CD4-positive, CD25-positive, alpha-beta regulatory T cell (primary cell): ENCODE data around the gene EPHA6. TPM values are rescaled to one million over a fixed set of nuclear protein-coding genes. Genes with fewer than 3 reads are reported as not detected.
"Not testable (repeated sequence)": the region's sequence is repeated elsewhere in the genome, so short reads cannot be mapped to it uniquely, and the experiment has no call there.

ENCODE experiments used
- ATAC-seq, 2 donors: fragments of 150-1000 bp; cut with Tn5 transposase; one replicate each; pipeline ENCODE4 v1.10.0; 2021; ENCODE audit warnings: low read depth in 2 of 2, moderate number of reproducible peaks in 2 of 2, moderate library complexity in 1 of 2
- DNase-seq, 3 donors: peaks; one replicate each; pipeline versions ENCODE4 v3.0.0 to v3.0.0-alpha.2; 2012 to 2022; ENCODE audit warnings: mixed read lengths in 1 of 3
- H3K27ac ChIP-seq: one replicate; pipeline ENCODE4 v1.7.0; 2013; ENCODE audit warnings: mild to moderate bottlenecking, low read length; ENCODE audit not compliant: insufficient read depth, poor library complexity, severe bottlenecking
- H3K27me3 ChIP-seq: one replicate; pipeline ENCODE4 v1.7.0; 2013; ENCODE audit warnings: low read length; ENCODE audit not compliant: control insufficient read depth, insufficient read depth
- H3K36me3 ChIP-seq: one replicate; pipeline ENCODE4 v1.7.0; 2013; ENCODE audit warnings: mild to moderate bottlenecking, low read length, moderate library complexity; ENCODE audit not compliant: control insufficient read depth, insufficient read depth
- H3K4me1 ChIP-seq: 2 replicates; pipeline ENCODE4 v1.7.0; 2013; ENCODE audit warnings: mild to moderate bottlenecking, low read length; ENCODE audit not compliant: insufficient read depth, control insufficient read depth, poor library complexity, severe bottlenecking
- H3K4me3 ChIP-seq: one replicate; pipeline ENCODE4 v1.7.0; 2013; ENCODE audit warnings: low read depth, mild to moderate bottlenecking, low read length, moderate library complexity
- H3K9me3 ChIP-seq, 2 experiments: 1 replicate in 1 of 2; 2 replicates in 1 of 2; pipeline ENCODE4 v1.7.0; 2013; ENCODE audit warnings: low read length in 2 of 2, mild to moderate bottlenecking in 1 of 2, moderate library complexity in 1 of 2; ENCODE audit not compliant: control insufficient read depth in 2 of 2
- H3K27ac Mint-ChIP-seq, 3 donors: one replicate each; pipeline ENCODE4 v1.8.0; 2020 to 2022; ENCODE audit warnings: mild to moderate bottlenecking in 3 of 3, mixed read lengths in 3 of 3, moderate library complexity in 2 of 3
- H3K27me3 Mint-ChIP-seq: one replicate; pipeline ENCODE4 v1.8.0; 2022; ENCODE audit warnings: mild to moderate bottlenecking, mixed read lengths
- H3K36me3 Mint-ChIP-seq: one replicate; pipeline ENCODE4 v1.8.0; 2020; ENCODE audit warnings: mixed read lengths
- H3K4me1 Mint-ChIP-seq, 4 donors: one replicate each; pipeline ENCODE4 v1.8.0; 2020 to 2022; ENCODE audit warnings: mixed read lengths in 4 of 4, mild to moderate bottlenecking in 1 of 4
- H3K4me3 Mint-ChIP-seq, 4 donors: one replicate each; pipeline ENCODE4 v1.8.0; 2020 to 2022; ENCODE audit warnings: mild to moderate bottlenecking in 4 of 4, mixed read lengths in 4 of 4, moderate library complexity in 3 of 4
- H3K9me3 Mint-ChIP-seq, 7 donors: one replicate each; pipeline ENCODE4 v1.8.0; 2020 to 2022; ENCODE audit warnings: mixed read lengths in 7 of 7, mild to moderate bottlenecking in 3 of 7, moderate library complexity in 2 of 7
- polyA plus RNA-seq, 4 donors: library from polyadenylated mRNA; unstranded; fragments of 300-500 nt; fragmentation: Illumina TruSeq; gene quantifications; one replicate each; pipeline ENCODE4 v1.2.3, GENCODE V29; 2021
- total RNA-seq: library from RNA; stranded (reverse); gene quantifications from one replicate; pipeline ENCODE4 v1.2.3, GENCODE V29; 2022

Gene EPHA6
- total and polyA plus RNA-seq, 5 donors from 2014 or later, result not detected

DNA sequence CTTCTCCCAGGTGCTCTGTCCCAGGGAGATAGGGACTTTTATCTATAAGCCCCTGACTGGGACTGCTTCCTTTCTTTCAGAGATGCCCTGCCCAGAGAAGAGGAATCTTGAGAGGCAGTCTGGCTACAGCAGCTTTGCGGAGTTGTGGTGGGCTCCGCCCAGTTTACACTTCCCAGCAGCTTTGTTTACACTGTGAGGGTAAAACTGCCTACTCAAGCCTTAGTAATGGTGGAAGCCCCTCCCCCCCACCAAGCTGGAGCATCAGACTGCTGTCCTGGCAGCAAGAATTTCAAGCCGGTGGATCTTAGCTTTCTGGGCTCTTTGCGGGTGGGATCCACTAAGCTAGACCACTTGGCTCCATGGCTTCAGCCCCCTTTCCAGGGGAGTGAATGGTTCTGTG is 696.4 kb downstream of the EPHA6 start:
- Histone ChIP-seq H3K36me3 (no peaks in the 10 kb centered on the region), H3K4me3 (no peak overlapping the region), H3K27ac (no peak overlapping the region), H3K27me3 (no peaks in the 10 kb centered on the region), H3K4me1 (no peaks in the 10 kb centered on the region), H3K9me3 (no peaks in the 10 kb centered on the region)
- DNase-seq, result no peak
- ATAC-seq, result no peak
- Mint-ChIP-seq H3K27me3 (no peaks in the 10 kb centered on the region), H3K4me3 (no peak overlapping the region), H3K4me1 (no peaks in the 10 kb centered on the region), H3K9me3 (peaks cover 2 to 32% (median 19%) of the 10 kb centered on the region in 7 donors), H3K36me3 (peaks cover 4% of the 10 kb centered on the region), H3K27ac (no peak overlapping the region)

DNA sequence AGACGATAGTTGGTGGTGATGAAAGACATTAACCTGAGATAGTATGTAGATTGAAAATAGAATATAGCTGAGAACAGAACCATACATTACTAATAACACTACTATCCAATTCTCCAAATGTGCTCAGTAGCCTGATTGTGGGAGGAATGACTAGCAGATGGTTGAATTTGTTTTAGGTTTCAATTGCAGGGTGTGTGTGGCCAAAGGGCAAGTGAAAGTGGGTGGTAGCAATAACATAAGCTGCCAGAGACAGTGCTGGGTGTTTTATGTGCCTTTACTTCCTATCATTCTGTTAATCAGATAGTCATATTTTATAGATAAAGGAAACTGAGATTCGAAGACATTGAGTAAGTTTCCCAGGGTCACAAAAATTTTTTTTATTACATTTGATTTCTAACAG is 700.7 kb downstream of the EPHA6 start:
- no peaks in the 10 kb centered on the region for H3K27me3 ChIP-seq
- no peaks in the 10 kb centered on the region for H3K27me3 Mint-ChIP-seq
- H3K4me3 Mint-ChIP-seq, result no peak overlapping the region
- H3K27ac ChIP-seq, result no peak overlapping the region
- no peak for DNase-seq
- H3K4me1 Mint-ChIP-seq, result no peaks in the 10 kb centered on the region
- no peak for ATAC-seq
- no peaks in the 10 kb centered on the region for H3K36me3 ChIP-seq
- H3K9me3 ChIP-seq, result no peaks in the 10 kb centered on the region
- no peaks in the 10 kb centered on the region for H3K4me1 ChIP-seq
- no peaks in the 10 kb centered on the region for H3K36me3 Mint-ChIP-seq
- H3K27ac Mint-ChIP-seq, result no peak overlapping the region
- peaks cover 0 to 11% (median 4%) of the 10 kb centered on the region in 7 donors for H3K9me3 Mint-ChIP-seq
- H3K4me3 ChIP-seq, result no peak overlapping the region

DNA sequence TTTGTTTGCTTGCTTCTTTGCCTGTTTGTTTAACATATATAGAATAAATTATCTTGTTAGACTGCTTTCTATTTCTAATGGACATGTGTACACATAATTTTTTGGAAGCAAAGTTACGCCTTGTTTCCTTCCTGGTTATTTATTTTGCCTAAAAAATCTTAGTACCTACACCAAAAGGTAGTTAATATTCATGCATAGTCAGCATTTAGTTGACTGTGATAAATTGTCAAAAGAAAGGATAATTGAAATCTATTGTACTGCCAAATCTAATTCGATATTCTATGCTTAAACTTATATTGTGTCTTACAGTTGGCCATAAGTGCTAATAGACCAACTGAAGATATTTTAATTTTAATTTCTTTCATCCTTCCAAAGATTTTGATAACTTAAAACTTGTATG is 716.3 kb downstream of the EPHA6 start:
- H3K4me1 ChIP-seq, result no peaks in the 10 kb centered on the region
- H3K9me3 ChIP-seq, result no peaks in the 10 kb centered on the region
- no peaks in the 10 kb centered on the region for H3K36me3 ChIP-seq
- Mint-ChIP-seq H3K4me3 (no peak overlapping the region), H3K27me3 (no peaks in the 10 kb centered on the region), H3K27ac (no peak overlapping the region), H3K9me3 (peaks cover 0 to 7% (median 0%) of the 10 kb centered on the region in 7 donors), H3K4me1 (no peaks in the 10 kb centered on the region), H3K36me3 (no peaks in the 10 kb centered on the region)
- H3K27ac ChIP-seq, result no peak overlapping the region
- no peaks in the 10 kb centered on the region for H3K27me3 ChIP-seq
- no peak for DNase-seq
- ATAC-seq, result no peak
- H3K4me3 ChIP-seq, result no peak overlapping the region

DNA sequence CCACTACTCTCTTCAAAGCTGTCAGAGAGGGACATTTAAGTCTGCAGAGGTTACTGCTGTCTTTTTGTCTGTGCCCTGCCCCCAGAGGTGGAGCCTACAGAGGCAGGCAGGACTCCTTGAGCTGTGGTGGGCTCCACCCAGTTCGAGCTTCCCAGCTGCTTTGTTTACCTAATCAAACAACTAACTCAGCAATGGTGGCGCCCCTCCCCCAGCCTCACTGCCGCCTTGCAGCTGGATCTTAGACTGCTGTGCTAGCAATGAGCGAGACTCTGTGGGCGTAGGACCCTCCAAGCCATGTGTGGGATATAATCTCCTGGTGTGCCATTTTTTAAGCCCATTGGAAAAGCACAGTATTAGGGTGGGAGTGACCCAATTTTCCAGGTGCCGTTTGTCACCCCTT is 733.2 kb downstream of the EPHA6 start:
- not testable (repeated sequence) for H3K27ac ChIP-seq, H3K36me3 Mint-ChIP-seq, H3K4me1 ChIP-seq, H3K4me3 Mint-ChIP-seq, H3K36me3 ChIP-seq, H3K4me3 ChIP-seq, ATAC-seq, H3K27me3 Mint-ChIP-seq, H3K9me3 Mint-ChIP-seq, H3K27ac Mint-ChIP-seq, H3K4me1 Mint-ChIP-seq, H3K9me3 ChIP-seq, H3K27me3 ChIP-seq, DNase-seq

DNA sequence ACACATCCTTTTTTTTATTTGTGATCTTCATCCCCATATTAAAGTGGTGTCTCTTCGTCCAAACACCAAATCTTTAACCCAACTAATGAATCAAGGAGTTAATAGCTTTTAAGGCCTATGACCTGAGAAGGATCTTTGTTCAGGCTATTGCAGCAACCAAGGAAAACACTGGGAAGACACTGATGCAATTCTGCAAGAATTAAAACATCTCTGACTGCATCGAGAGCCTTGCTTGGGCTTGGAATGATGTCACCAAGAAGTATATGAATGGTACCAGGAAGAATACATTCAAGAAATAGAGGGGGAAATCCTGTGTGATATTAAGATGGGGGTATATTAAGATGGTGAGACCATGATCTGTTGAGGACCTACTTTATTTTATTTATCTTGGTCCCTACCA is 736.0 kb downstream of the EPHA6 start:
- Mint-ChIP-seq H3K36me3 (no peaks in the 10 kb centered on the region), H3K27me3 (no peaks in the 10 kb centered on the region), H3K27ac (no peak overlapping the region), H3K9me3 (peaks cover 0 to 7% (median 2%) of the 10 kb centered on the region in 7 donors), H3K4me3 (no peak overlapping the region), H3K4me1 (no peaks in the 10 kb centered on the region)
- H3K9me3 ChIP-seq, result no peaks in the 10 kb centered on the region
- H3K36me3 ChIP-seq, result no peaks in the 10 kb centered on the region
- ATAC-seq (no peak), DNase-seq (no peak)
- no peak overlapping the region for H3K4me3 ChIP-seq
- no peaks in the 10 kb centered on the region for H3K27me3 ChIP-seq
- no peak overlapping the region for H3K27ac ChIP-seq
- H3K4me1 ChIP-seq, result no peaks in the 10 kb centered on the region

DNA sequence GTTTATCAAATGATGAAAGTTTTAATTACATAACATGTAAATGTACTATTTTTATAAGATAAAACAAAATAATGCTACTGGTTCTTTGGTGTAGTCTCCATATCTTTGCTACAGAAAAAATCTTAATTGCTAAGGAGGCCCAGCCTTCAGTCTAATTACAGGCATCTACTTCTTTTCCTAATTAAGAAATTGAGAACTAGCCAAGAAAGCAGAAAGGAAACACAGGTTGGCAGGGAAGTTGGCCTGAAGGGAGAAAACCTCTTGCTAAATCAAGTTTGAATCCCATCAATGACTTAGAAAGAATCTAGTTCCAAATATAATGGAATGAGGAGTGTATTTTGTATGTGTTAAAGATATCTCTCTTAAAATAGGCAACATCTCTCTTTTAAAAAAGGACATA is 737.8 kb downstream of the EPHA6 start:
- Histone ChIP-seq H3K27me3 (no peaks in the 10 kb centered on the region), H3K4me1 (no peaks in the 10 kb centered on the region), H3K4me3 (no peak overlapping the region), H3K27ac (no peak overlapping the region), H3K36me3 (no peaks in the 10 kb centered on the region), H3K9me3 (no peaks in the 10 kb centered on the region)
- Mint-ChIP-seq H3K27ac (no peak overlapping the region), H3K4me1 (no peaks in the 10 kb centered on the region), H3K4me3 (no peak overlapping the region), H3K27me3 (no peaks in the 10 kb centered on the region), H3K36me3 (no peaks in the 10 kb centered on the region), H3K9me3 (peaks cover 0 to 6% (median 5%) of the 10 kb centered on the region in 7 donors)
- no peak for ATAC-seq
- DNase-seq, result no peak

DNA sequence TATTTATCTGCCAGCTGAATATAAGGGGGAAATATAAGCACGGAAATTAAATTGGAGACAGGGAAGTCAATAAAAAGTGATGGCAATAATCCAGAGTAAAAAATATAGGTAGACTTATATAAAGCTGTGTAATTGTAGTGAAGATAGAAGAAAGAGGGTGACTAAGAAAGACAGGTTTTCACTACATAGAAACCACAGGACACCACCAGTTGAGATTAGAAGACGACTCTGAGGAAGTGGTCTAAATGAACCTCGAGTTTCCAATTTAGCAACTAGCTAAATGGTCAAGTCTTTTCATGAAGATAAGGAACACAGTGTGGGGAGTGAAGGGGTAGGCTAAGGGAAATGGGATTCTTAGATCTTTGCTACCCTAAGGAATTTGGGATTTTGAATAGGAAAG is 761.3 kb downstream of the EPHA6 start:
- H3K27ac Mint-ChIP-seq, result no peak overlapping the region
- H3K4me1 Mint-ChIP-seq, result no peaks in the 10 kb centered on the region
- H3K27me3 ChIP-seq, result no peaks in the 10 kb centered on the region
- H3K27ac ChIP-seq, result no peak overlapping the region
- no peaks in the 10 kb centered on the region for H3K36me3 ChIP-seq
- peaks cover 0 to 5% (median 0%) of the 10 kb centered on the region in 7 donors for H3K9me3 Mint-ChIP-seq
- DNase-seq (no peak), ATAC-seq (no peak)
- no peaks in the 10 kb centered on the region for H3K9me3 ChIP-seq
- H3K27me3 Mint-ChIP-seq, result no peaks in the 10 kb centered on the region
- H3K36me3 Mint-ChIP-seq, result no peaks in the 10 kb centered on the region
- H3K4me3 Mint-ChIP-seq, result no peak overlapping the region
- no peaks in the 10 kb centered on the region for H3K4me1 ChIP-seq
- no peak overlapping the region for H3K4me3 ChIP-seq

DNA sequence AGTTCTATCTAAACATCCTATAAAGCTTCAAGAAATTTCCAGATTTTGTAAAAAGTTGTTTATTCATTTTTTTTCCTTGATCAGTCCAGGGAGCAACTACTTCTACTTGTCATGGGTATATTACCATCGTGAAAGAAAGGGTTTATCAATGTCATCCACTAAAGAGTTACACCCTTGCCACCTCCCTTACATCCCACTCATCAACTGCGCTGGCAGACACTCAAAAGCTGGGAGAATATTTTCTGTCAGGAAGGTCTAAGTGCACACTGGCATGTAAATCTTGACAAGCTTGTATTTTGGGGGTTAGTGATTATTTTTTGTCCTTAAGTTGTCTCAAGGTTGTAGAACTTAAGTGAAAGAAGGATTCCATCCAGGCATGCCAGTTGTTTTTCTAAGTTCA is 761.8 kb downstream of the EPHA6 start:
- no peaks in the 10 kb centered on the region for H3K27me3 ChIP-seq
- no peaks in the 10 kb centered on the region for H3K36me3 ChIP-seq
- no peaks in the 10 kb centered on the region for H3K9me3 ChIP-seq
- H3K4me3 ChIP-seq, result no peak overlapping the region
- H3K4me1 Mint-ChIP-seq, result no peaks in the 10 kb centered on the region
- H3K36me3 Mint-ChIP-seq, result no peaks in the 10 kb centered on the region
- ATAC-seq (no peak), DNase-seq (no peak)
- no peak overlapping the region for H3K27ac Mint-ChIP-seq
- H3K27me3 Mint-ChIP-seq, result no peaks in the 10 kb centered on the region
- no peaks in the 10 kb centered on the region for H3K4me1 ChIP-seq
- no peak overlapping the region for H3K4me3 Mint-ChIP-seq
- H3K9me3 Mint-ChIP-seq, result peaks cover 0 to 2% (median 0%) of the 10 kb centered on the region in 7 donors
- H3K27ac ChIP-seq, result no peak overlapping the region
